HEK293T (cell line): ENCODE results near the gene NCOA6.
"Not testable (repeated sequence)": the region's sequence is repeated elsewhere in the genome, so short reads cannot be mapped to it uniquely, and the experiment has no call there.

Source experiments
- CTCF ChIA-PET: fragments of 350-600 bp; formaldehyde crosslinking; extraction: SDS; loops from one replicate; lab custom pipeline; 2021; ENCODE audit warnings: antibody characterized with exemption, inconsistent platforms; lab: Yijun Ruan, JAX
- POLR2A ChIA-PET: fragments of 350-600 bp; formaldehyde crosslinking; extraction: SDS; loops from one replicate; lab custom pipeline; 2020; ENCODE audit warnings: antibody characterized with exemption, inconsistent platforms; lab: Yijun Ruan, JAX
- DNase-seq: peaks from one replicate; pipeline ENCODE4 v3.0.0; 2012; ENCODE audit warnings: mixed read lengths; ENCODE audit errors: extremely low spot score
- ARNT ChIP-seq: fragments of 450-650 bp; IDR thresholded peaks from 2 replicates; pipeline ENCODE4 v1.6.1; 2017; ENCODE audit warnings: mild to moderate bottlenecking
- BHLHE40 ChIP-seq: fragments of 450-650 bp; IDR thresholded peaks from 2 replicates; pipeline ENCODE4 v1.6.1; 2016; ENCODE audit warnings: mild to moderate bottlenecking, moderate library complexity, borderline replicate concordance
- CTBP1 ChIP-seq: fragments of 450-650 bp; IDR thresholded peaks from 2 replicates; pipeline ENCODE4 v1.6.1; 2016; ENCODE audit warnings: borderline replicate concordance
- ELF4 ChIP-seq: fragments of 450-650 bp; IDR thresholded peaks from 2 replicates; pipeline ENCODE4 v1.6.1; 2017; ENCODE audit warnings: antibody characterized with exemption
- FOXA1 ChIP-seq: fragments of 450-650 bp; IDR thresholded peaks from 2 replicates; pipeline ENCODE4 v1.6.1; 2016; ENCODE audit warnings: mild to moderate bottlenecking
- FOXK2 ChIP-seq: fragments of 450-650 bp; IDR thresholded peaks from 2 replicates; pipeline ENCODE4 v1.6.1; 2016; ENCODE audit warnings: mild to moderate bottlenecking
- FOXM1 ChIP-seq: fragments of 450-650 bp; IDR thresholded peaks from 2 replicates; pipeline ENCODE4 v1.6.1; 2017; ENCODE audit warnings: mild to moderate bottlenecking, borderline replicate concordance
- HDGF ChIP-seq: fragments of 450-650 bp; IDR thresholded peaks from 2 replicates; pipeline ENCODE4 v1.6.1; 2017; ENCODE audit warnings: antibody characterized with exemption, borderline replicate concordance
- L3MBTL2 ChIP-seq: fragments of 450-650 bp; conservative IDR thresholded peaks from 2 replicates; pipeline ENCODE4 v1.6.1; 2016; ENCODE audit warnings: mild to moderate bottlenecking
- LEF1 ChIP-seq: fragments of 450-650 bp; IDR thresholded peaks from 2 replicates; pipeline ENCODE4 v1.6.1; 2017; ENCODE audit warnings: mild to moderate bottlenecking, borderline replicate concordance
- NFRKB ChIP-seq: fragments of 450-650 bp; IDR thresholded peaks from 2 replicates; pipeline ENCODE4 v1.6.1; 2016; ENCODE audit warnings: mild to moderate bottlenecking, moderate library complexity
- PKNOX1 ChIP-seq: fragments of 450-650 bp; IDR thresholded peaks from 2 replicates; pipeline ENCODE4 v1.6.1; 2016
- SP1 ChIP-seq: fragments of 450-650 bp; IDR thresholded peaks from 2 replicates; pipeline ENCODE4 v1.6.1; 2017
- SUZ12 ChIP-seq: fragments of 450-650 bp; IDR thresholded peaks from 2 replicates; pipeline ENCODE4 v1.6.1; 2016; ENCODE audit warnings: mild to moderate bottlenecking
- TARDBP ChIP-seq: fragments of 450-650 bp; IDR thresholded peaks from 2 replicates; pipeline ENCODE4 v1.6.1; 2016
- ZNF384 ChIP-seq: fragments of 450-650 bp; IDR thresholded peaks from 2 replicates; pipeline ENCODE4 v1.6.1; 2016

NCOA6 gene

GRCh38 chr20:34781220-34781619 lies 44.2 kb downstream of the NCOA6 start:
- no peak for TF ChIP-seq CTBP1
- TF ChIP-seq ARNT: no peak
- no peak for TF ChIP-seq TARDBP
- TF ChIP-seq SP1: no peak
- TF ChIP-seq LEF1: no peak
- TF ChIP-seq NFRKB: no peak
- TF ChIP-seq L3MBTL2: no peak
- no peak for TF ChIP-seq ELF4
- TF ChIP-seq ZNF384: no peak
- TF ChIP-seq BHLHE40: no peak
- TF ChIP-seq HDGF: no peak
- POLR2A ChIA-PET: no interaction called here
- no peak for DNase-seq
- CTCF ChIA-PET: no interaction called here

- CTCF ChIA-PET, POLR2A ChIA-PET, DNase-seq: not testable (repeated sequence)
Measured at GRCh38 chr20:34780291-34780690, 45.2 kb downstream of the NCOA6 start.

DNA sequence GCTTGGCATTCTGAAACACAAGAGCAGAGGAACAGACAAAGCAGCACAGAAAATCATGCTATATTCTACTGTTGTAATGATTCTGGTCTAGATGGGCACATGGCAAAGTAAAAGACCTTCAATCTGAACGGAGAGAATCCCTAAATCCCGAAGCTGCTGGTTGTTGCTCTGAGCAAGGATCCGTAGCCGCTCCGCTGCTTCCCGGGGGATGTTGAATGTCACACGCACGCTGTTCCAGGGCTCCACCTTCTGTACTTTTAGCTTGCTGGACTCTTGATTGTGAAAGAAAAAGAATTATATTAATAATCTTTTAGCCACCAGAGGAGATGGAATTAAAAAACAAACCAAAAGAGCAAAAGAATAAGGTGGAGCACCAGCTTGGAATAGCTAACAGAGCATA lies 49.3 kb downstream of the NCOA6 start:
- no peak for TF ChIP-seq L3MBTL2
- no peak for TF ChIP-seq SUZ12
- TF ChIP-seq ZNF384: no peak
- no peak for TF ChIP-seq FOXK2
- TF ChIP-seq CTBP1: no peak
- no peak for TF ChIP-seq HDGF
- no peak for TF ChIP-seq BHLHE40
- TF ChIP-seq FOXA1: no peak
- TF ChIP-seq TARDBP: no peak
- no peak for TF ChIP-seq NFRKB
- no peak for TF ChIP-seq SP1
- TF ChIP-seq LEF1: no peak
- ChIA-PET POLR2A (no interaction called here), CTCF (interaction anchor here (0.5 kb wide), 1 partner anchor 208 kb away, joined by 3 read pairs; no protein-coding TSS in a partner anchor)
- no peak for DNase-seq

DNA sequence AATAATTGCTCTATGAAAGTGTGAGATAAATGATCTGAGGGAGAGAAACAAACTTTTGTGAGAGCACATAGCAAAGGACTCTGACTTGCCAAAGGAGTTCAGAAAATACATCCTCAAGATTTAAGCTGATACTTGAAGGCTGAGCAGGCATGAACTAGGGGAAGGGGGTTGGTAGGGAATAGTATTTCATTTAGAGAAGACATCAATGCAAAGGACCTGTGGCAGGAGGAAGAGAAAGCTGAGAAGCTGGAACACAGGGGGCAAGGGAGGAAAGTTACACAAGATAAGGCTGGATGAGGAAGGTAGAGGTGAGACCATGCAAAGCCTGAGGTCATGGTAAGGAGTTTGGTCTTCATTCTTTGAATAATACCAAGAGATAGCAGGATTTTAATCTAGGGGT lies 50.6 kb downstream of the NCOA6 start:
- POLR2A ChIA-PET: no interaction called here
- TF ChIP-seq FOXK2 (no peak), NFRKB (no peak), CTBP1 (no peak), ARNT (no peak), PKNOX1 (no peak), TARDBP (no peak), FOXM1 (no peak), BHLHE40 (no peak), LEF1 (no peak), SUZ12 (no peak), HDGF (no peak), FOXA1 (no peak), ELF4 (no peak), L3MBTL2 (no peak), ZNF384 (no peak), SP1 (no peak)
- no peak for DNase-seq
- CTCF ChIA-PET: no interaction called here

- TF ChIP-seq SUZ12: no peak
- TF ChIP-seq ZNF384: no peak
- TF ChIP-seq FOXA1: no peak
- TF ChIP-seq LEF1: no peak
- TF ChIP-seq ARNT: no peak
- no peak for TF ChIP-seq BHLHE40
- no peak for TF ChIP-seq ELF4
- no peak for TF ChIP-seq HDGF
- TF ChIP-seq FOXK2: no peak
- TF ChIP-seq SP1: no peak
- TF ChIP-seq CTBP1: no peak
- TF ChIP-seq NFRKB: no peak
- no peak for TF ChIP-seq PKNOX1
- TF ChIP-seq L3MBTL2: no peak
- no peak for TF ChIP-seq TARDBP
- POLR2A ChIA-PET: no interaction called here
- no peak for DNase-seq
- CTCF ChIA-PET: no interaction called here
Measured at GRCh38 chr20:34774449-34774848, 51.0 kb downstream of the NCOA6 start.

DNA sequence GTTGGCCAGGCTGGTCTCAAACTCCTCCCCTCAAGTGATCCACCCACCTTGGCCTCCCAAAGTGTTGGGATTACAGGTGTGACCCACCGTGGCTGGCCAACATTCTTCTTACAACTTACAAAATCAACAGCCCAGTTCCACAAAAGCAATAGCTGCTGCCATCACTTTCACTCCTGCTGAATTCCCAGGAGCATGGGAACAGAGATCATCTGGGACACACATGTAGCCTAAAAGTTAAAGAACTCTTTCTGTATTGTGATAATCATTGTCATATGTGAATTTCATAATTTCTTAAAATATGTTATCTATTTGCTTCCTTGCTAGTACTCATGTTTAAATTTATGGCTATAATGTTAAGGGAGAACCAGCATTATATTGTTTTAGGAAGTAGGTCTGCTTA lies 51.7 kb downstream of the NCOA6 start:
- POLR2A ChIA-PET: no interaction called here
- CTCF ChIA-PET: no interaction called here
- TF ChIP-seq LEF1: no peak
- TF ChIP-seq CTBP1: no peak
- TF ChIP-seq FOXK2: no peak
- TF ChIP-seq SUZ12: no peak
- TF ChIP-seq BHLHE40: no peak
- TF ChIP-seq L3MBTL2: no peak
- no peak for TF ChIP-seq ZNF384
- no peak for TF ChIP-seq SP1
- DNase-seq: no peak

DNA sequence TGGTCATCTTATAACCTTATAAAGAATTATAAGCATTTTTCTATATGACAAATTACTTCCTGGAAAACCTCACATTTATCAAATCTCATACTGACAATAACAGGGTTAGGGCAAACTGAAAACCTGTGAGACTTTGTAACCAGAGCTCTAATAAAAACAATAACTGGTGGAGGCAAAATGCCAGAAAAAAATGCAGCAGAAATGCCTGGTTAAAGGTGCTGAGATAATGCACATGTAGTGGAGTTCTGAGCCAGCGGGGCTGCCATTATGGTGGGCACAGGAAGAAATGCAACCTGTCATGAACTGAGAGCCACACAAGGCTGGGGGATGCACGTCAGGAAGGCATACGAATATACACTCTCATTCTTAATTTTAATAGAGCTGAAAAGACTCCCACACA lies 53.0 kb downstream of the NCOA6 start:
- no peak for DNase-seq
- TF ChIP-seq ELF4: no peak
- no peak for TF ChIP-seq LEF1
- TF ChIP-seq L3MBTL2: no peak
- no peak for TF ChIP-seq SP1
- no peak for TF ChIP-seq NFRKB
- no peak for TF ChIP-seq ARNT
- TF ChIP-seq HDGF: no peak
- TF ChIP-seq CTBP1: no peak
- no peak for TF ChIP-seq SUZ12
- no peak for TF ChIP-seq FOXM1
- POLR2A ChIA-PET: no interaction called here
- CTCF ChIA-PET: interaction anchor here (0.6 kb wide), 1 partner anchor 236 kb away, joined by 3 read pairs; no protein-coding TSS in a partner anchor
